GM12878 (cell line): ENCODE data around the gene TRIM40. TPM values are rescaled to one million over a fixed set of nuclear protein-coding genes. Genes with fewer than 3 reads are reported as not detected.
A peak's percentile ranks its signal among the peaks of the same experiment; 100 is the strongest.

Experiments
- ATAC-seq: fragments of 200-7000 bp; cut with Tn5 transposase; 3 replicates; pipeline ENCODE4 v1.9.1; 2020; ENCODE audit warnings: mild to moderate bottlenecking, moderate library complexity
- BruUV-seq: library from RNA; stranded (reverse); fragments of 400-500 nt; replicated peaks from 2 replicates; lab custom pipeline; 2021; lab: Mats Ljungman, UMichigan
- CTCF ChIA-PET: fragments of 300-600 bp; sonication (Branson Sonifier 250); formaldehyde crosslinking; extraction: SDS; loops from one replicate; lab custom pipeline; 2021; ENCODE audit warnings: inconsistent platforms; lab: Yijun Ruan, JAX
- POLR2A ChIA-PET: fragments of 350-600 bp; formaldehyde crosslinking; extraction: SDS; loops from one replicate; lab custom pipeline; 2021; ENCODE audit warnings: inconsistent platforms; lab: Charles Lee
- RAD21 ChIA-PET: fragments of 300-600 bp; sonication (Branson Sonifier 250); formaldehyde crosslinking; loops from one replicate; lab custom pipeline; 2023; ENCODE audit warnings: antibody characterized with exemption; ENCODE audit not compliant: unreplicated experiment; lab: Charles Lee
- SMC1A ChIA-PET: fragments of 300-600 bp; sonication (Branson Sonifier 250); formaldehyde crosslinking; loops from one replicate; lab custom pipeline; 2023; ENCODE audit not compliant: unreplicated experiment, uncharacterized antibody; lab: Charles Lee
- DNase-seq: peaks from one replicate; pipeline ENCODE4 v3.0.0-alpha.2; 2011; ENCODE audit warnings: low read depth, low spot score
- FAIRE-seq: peaks from 3 replicates; lab custom pipeline; 2011; peaks lifted over from hg19 to GRCh38; lab: Jason Lieb, UNC
- H2AFZ ChIP-seq: 2 replicates; pipeline ENCODE4 v1.6.0; 2011; ENCODE audit warnings: low read depth, low read length, control low read depth; ENCODE audit not compliant: control insufficient read depth
- H3K27ac ChIP-seq: 2 replicates; pipeline ENCODE4 v1.5.1; 2011; ENCODE audit warnings: control low read depth; ENCODE audit not compliant: control insufficient read depth, insufficient read depth
- H3K27me3 ChIP-seq, 2 experiments: replicated peaks in 1 of 2; 2 replicates each; pipeline versions ENCODE4 v1.6.0 to v1.6.1; 2011; ENCODE audit warnings: low read length in 1 of 2; ENCODE audit not compliant: control insufficient read depth in 2 of 2, insufficient read depth in 2 of 2
- H3K36me3 ChIP-seq, 2 experiments: 2 replicates each; pipeline ENCODE4 v1.5.1; 2011; ENCODE audit warnings: low read length in 1 of 2; ENCODE audit not compliant: control insufficient read depth in 2 of 2, insufficient read depth in 2 of 2
- H3K4me1 ChIP-seq: 2 replicates; pipeline ENCODE4 v1.6.1; 2011; ENCODE audit warnings: mild to moderate bottlenecking, low read length, moderate library complexity, mixed read lengths; ENCODE audit not compliant: control insufficient read depth, insufficient read depth
- H3K4me2 ChIP-seq: 2 replicates; pipeline ENCODE4 v1.6.0; 2011; ENCODE audit warnings: control low read depth; ENCODE audit not compliant: control insufficient read depth, insufficient read depth
- H3K4me3 ChIP-seq: fragments of 200-600 bp; sonication (generic); 2 replicates; pipeline ENCODE4 v1.5.1; 2016
- H3K79me2 ChIP-seq: 2 replicates; pipeline ENCODE4 v1.6.0; 2011; ENCODE audit warnings: low read length; ENCODE audit not compliant: control insufficient read depth, insufficient read depth
- H3K9ac ChIP-seq: 2 replicates; pipeline ENCODE4 v1.8.0; 2011; ENCODE audit warnings: low read length, control low read depth, mixed read lengths; ENCODE audit not compliant: control insufficient read depth, insufficient read depth
- H3K9me3 ChIP-seq: replicated peaks from 3 replicates; pipeline ENCODE4 v1.5.1; 2011; ENCODE audit warnings: mild to moderate bottlenecking, low read length; ENCODE audit not compliant: control insufficient read depth, insufficient read depth
- H4K20me1 ChIP-seq: 2 replicates; pipeline ENCODE4 v1.6.0; 2011; ENCODE audit not compliant: control insufficient read depth, insufficient read depth
- BRCA1 ChIP-seq: IDR thresholded peaks from 2 replicates; pipeline ENCODE4 v1.6.1; 2011; ENCODE audit warnings: low read depth, low read length, improper control_type of control experiment
- CHD2 ChIP-seq: IDR thresholded peaks from 2 replicates; pipeline ENCODE4 v1.6.1; 2011; ENCODE audit warnings: low read depth, low read length, improper control_type of control experiment, borderline replicate concordance
- IKZF2 ChIP-seq, 2 experiments: fragments of 450-650 bp; IDR thresholded peaks; 2 replicates each; pipeline ENCODE4 v1.6.1; 2017; ENCODE audit warnings: mild to moderate bottlenecking in 2 of 2, moderate library complexity in 2 of 2
- JUNB ChIP-seq: IDR thresholded peaks from 2 replicates; pipeline ENCODE4 v1.6.1; 2016; ENCODE audit warnings: antibody characterized with exemption, mild to moderate bottlenecking
- RUNX3 ChIP-seq: IDR thresholded peaks from 2 replicates; pipeline ENCODE4 v1.6.1; 2012; ENCODE audit warnings: low read length, inconsistent platforms
- WGBS: methylation state at CpG from one replicate; pipeline ENCODE4 v1.1.6; 2016; ENCODE audit warnings: low lambda C conversion rate; ENCODE audit not compliant: insufficient replicate concordance, insufficient coverage; ENCODE audit errors: missing lambda C conversion rate; 5-methylcytosine and 5-hydroxymethylcytosine counted together
- in situ Hi-C: fragments of 300-500 bp; cut with MboI; formaldehyde crosslinking; loops from 9 replicates; pipeline ENCODE4 v1.14.3; 2018; ENCODE audit warnings: mixed read lengths
- intact Hi-C: fragments of 100-400 bp; cut with micrococcal nuclease; formaldehyde crosslinking; loops from one replicate; pipeline ENCODE4 v1.14.2; 2022; ENCODE audit not compliant: unreplicated experiment
- polyA plus RNA-seq, 11 experiments: library from polyadenylated mRNA; depleted of rRNA in 4 of 11; unstranded in 6 of 11; stranded (reverse) in 5 of 11; fragments of >200 nt; fragmentation: Nextera tagmentation in 4 of 11; fragmentation: Illumina TruSeq in 1 of 11; extraction: Ambion mirVana in 4 of 11; extraction: Trizol in 1 of 11; gene quantifications; 1 replicate in 1 of 11; 2 replicates in 10 of 11; pipeline versions ENCODE4 v1.2.1 to v1.2.3, GENCODE V29; 2011 to 2016; ENCODE audit warnings: inconsistent platforms in 2 of 11, missing spikeins in 2 of 11, low read depth in 1 of 11
- total RNA-seq, 4 experiments: library from RNA; depleted of rRNA in 3 of 4; stranded (reverse); fragments of >200 nt in 3 of 4; fragmentation: Illumina TruSeq in 1 of 4; extraction: Trizol in 1 of 4; gene quantifications; 2 replicates each; pipeline versions ENCODE4 v1.2.1 to v1.2.3, GENCODE V29; 2013 to 2021
- TF ChIP-seq, protein P1 (sequence below): fragments of 450-650 bp; IDR thresholded peaks from 2 replicates; pipeline ENCODE4 v1.6.1; 2016; ENCODE audit warnings: mild to moderate bottlenecking, moderate library complexity, borderline replicate concordance
- TF ChIP-seq, protein P2 (sequence below): fragments of 450-650 bp; IDR thresholded peaks from 2 replicates; pipeline ENCODE4 v1.6.1; 2016; ENCODE audit warnings: mild to moderate bottlenecking
- TF ChIP-seq, protein P3 (sequence below): fragments of 450-650 bp; IDR thresholded peaks from 2 replicates; pipeline ENCODE4 v1.6.1; 2017; ENCODE audit warnings: mild to moderate bottlenecking, low read depth, inconsistent platforms; ENCODE audit not compliant: poor library complexity, severe bottlenecking

The TRIM40 gene
- total and polyA plus RNA-seq, 10 of the 15 experiments (the other 5 are each of a cell fraction or from before 2014, with no cell fraction given) = not detected

DNA sequence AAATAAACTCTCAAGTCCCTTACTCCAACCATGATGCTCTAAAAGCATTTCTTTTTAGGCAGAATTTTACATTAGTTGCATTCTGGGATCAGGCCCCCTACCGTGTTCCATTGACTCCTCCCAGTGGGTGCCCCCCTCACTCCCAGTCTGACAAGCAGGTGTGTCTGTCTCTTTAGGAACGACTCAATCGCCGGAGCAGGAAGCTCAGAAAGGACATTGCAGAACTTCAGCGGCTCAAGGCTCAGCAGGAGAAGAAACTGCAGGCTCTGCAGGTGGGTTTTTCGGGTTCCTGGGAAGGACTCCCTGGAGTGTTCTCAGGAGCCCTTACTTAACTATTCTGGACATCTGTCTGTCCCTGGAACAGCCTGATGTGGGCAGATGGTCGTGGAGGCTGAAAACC, 9.9 kb downstream of the TRIM40 start:
- Histone ChIP-seq H3K4me2 (no peak overlapping the region), H3K9ac (no peak overlapping the region), H3K36me3 (no peaks in the 10 kb centered on the region), H3K4me1 (no peaks in the 10 kb centered on the region; the same call in 1 of the 2 replicates), H3K79me2 (no peaks in the 10 kb centered on the region), H3K9me3 (no peaks in the 10 kb centered on the region), H3K4me3 (no peak overlapping the region), H4K20me1 (no peaks in the 10 kb centered on the region), H3K27ac (no peak overlapping the region), H2AFZ (no peak overlapping the region), H3K27me3 (peaks cover 0 to 3% of the 10 kb centered on the region in 2 experiments; a peak in 2 of 4 replicates)
- POLR2A ChIA-PET = no interaction called here
- no peak for TF ChIP-seq CHD2
- SMC1A ChIA-PET = no interaction called here
- WGBS = 28% methylated on average over 7 of the region's 7 CpGs
- no peak for DNase-seq
- in situ Hi-C loops = no loop called here
- no TSS peak for BruUV-seq
- no peak for ATAC-seq
- RAD21 ChIA-PET = no interaction called here
- FAIRE-seq = no peak
- intact Hi-C loops = no loop called here
- CTCF ChIA-PET = interaction anchor here (1.2 to 3.8 kb wide), 2 partner anchors 15 to 41 kb away, joined by 3 to 28 read pairs; no protein-coding TSS in a partner anchor

DNA sequence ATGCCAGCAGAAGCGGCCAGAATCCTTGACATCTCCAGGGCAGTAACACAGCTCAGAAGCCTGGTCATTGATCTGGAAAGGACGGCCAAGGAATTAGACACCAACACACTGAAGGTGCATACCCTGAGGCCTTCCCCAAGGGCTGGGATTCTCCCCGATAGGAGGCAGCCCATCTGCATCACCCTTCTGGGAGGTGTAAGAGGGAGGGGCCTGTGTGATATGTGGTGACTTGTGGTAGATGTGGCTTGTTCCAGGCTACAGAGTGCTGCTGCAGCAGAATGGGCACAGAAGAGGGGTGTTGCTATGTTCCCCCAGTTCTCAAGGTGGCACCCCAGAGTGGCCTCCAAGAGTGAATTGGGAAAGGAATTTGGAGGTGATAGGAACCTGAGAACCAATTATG, 11.2 kb downstream of the TRIM40 start:
- DNase-seq (no peak), ATAC-seq (peak; percentile 83), FAIRE-seq (no peak)
- H3K4me3 ChIP-seq = no peak overlapping the region
- ChIA-PET POLR2A (interaction anchor here (0.6 kb wide), 1 partner anchor 132 kb away, joined by 4 read pairs; no protein-coding TSS in a partner anchor), RAD21 (interaction anchor here (0.9 to 1.0 kb wide), 2 partner anchors 15 to 44 kb away, joined by 3 to 4 read pairs; no protein-coding TSS in a partner anchor), SMC1A (interaction anchor here (0.8 to 2.6 kb wide), 3 partner anchors 13 to 72 kb away, joined by 3 to 8 read pairs (median 3); no protein-coding TSS in a partner anchor), CTCF (interaction anchor here (1.5 to 2.7 kb wide), 2 partner anchors 15 to 44 kb away, joined by 3 to 12 read pairs; no protein-coding TSS in a partner anchor)
- H3K4me2 ChIP-seq = no peak overlapping the region
- intact Hi-C loops = no loop called here
- H3K9ac ChIP-seq = no peak overlapping the region
- H3K27me3 ChIP-seq = peaks cover 0 to 3% of the 10 kb centered on the region in 2 experiments; a peak in 2 of 4 replicates
- in situ Hi-C loops = no loop called here
- H3K36me3 ChIP-seq = no peaks in the 10 kb centered on the region
- no peaks in the 10 kb centered on the region for H3K79me2 ChIP-seq
- H3K9me3 ChIP-seq = no peaks in the 10 kb centered on the region
- H3K4me1 ChIP-seq = no peaks in the 10 kb centered on the region; the same call in 1 of the 2 replicates
- WGBS = 37% methylated on average over 3 of the region's 3 CpGs
- H2AFZ ChIP-seq = no peak overlapping the region
- H3K27ac ChIP-seq = no peak overlapping the region
- BruUV-seq = no TSS peak
- H4K20me1 ChIP-seq = no peaks in the 10 kb centered on the region
- peak in 1 of 2 experiments; percentile 24; a peak in 2 of 4 replicates for TF ChIP-seq IKZF2 (IDR thresholded peaks at IDR 0.05)
- TF ChIP-seq JUNB = no peak
- TF ChIP-seq, protein P1, sequence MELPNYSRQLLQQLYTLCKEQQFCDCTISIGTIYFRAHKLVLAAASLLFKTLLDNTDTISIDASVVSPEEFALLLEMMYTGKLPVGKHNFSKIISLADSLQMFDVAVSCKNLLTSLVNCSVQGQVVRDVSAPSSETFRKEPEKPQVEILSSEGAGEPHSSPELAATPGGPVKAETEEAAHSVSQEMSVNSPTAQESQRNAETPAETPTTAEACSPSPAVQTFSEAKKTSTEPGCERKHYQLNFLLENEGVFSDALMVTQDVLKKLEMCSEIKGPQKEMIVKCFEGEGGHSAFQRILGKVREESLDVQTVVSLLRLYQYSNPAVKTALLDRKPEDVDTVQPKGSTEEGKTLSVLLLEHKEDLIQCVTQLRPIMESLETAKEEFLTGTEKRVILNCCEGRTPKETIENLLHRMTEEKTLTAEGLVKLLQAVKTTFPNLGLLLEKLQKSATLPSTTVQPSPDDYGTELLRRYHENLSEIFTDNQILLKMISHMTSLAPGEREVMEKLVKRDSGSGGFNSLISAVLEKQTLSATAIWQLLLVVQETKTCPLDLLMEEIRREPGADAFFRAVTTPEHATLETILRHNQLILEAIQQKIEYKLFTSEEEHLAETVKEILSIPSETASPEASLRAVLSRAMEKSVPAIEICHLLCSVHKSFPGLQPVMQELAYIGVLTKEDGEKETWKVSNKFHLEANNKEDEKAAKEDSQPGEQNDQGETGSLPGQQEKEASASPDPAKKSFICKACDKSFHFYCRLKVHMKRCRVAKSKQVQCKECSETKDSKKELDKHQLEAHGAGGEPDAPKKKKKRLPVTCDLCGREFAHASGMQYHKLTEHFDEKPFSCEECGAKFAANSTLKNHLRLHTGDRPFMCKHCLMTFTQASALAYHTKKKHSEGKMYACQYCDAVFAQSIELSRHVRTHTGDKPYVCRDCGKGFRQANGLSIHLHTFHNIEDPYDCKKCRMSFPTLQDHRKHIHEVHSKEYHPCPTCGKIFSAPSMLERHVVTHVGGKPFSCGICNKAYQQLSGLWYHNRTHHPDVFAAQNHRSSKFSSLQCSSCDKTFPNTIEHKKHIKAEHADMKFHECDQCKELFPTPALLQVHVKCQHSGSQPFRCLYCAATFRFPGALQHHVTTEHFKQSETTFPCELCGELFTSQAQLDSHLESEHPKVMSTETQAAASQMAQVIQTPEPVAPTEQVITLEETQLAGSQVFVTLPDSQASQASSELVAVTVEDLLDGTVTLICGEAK = no peak
- TF ChIP-seq, protein P2, sequence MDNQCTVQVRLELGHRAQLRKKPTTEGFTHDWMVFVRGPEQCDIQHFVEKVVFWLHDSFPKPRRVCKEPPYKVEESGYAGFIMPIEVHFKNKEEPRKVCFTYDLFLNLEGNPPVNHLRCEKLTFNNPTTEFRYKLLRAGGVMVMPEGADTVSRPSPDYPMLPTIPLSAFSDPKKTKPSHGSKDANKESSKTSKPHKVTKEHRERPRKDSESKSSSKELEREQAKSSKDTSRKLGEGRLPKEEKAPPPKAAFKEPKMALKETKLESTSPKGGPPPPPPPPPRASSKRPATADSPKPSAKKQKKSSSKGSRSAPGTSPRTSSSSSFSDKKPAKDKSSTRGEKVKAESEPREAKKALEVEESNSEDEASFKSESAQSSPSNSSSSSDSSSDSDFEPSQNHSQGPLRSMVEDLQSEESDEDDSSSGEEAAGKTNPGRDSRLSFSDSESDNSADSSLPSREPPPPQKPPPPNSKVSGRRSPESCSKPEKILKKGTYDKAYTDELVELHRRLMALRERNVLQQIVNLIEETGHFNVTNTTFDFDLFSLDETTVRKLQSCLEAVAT = peak; percentile 31; the same call in 1 of the 2 replicates
- peak; percentile 54; the same call in 1 of the 2 replicates for TF ChIP-seq RUNX3
- no peak for TF ChIP-seq BRCA1
- TF ChIP-seq, protein P3, sequence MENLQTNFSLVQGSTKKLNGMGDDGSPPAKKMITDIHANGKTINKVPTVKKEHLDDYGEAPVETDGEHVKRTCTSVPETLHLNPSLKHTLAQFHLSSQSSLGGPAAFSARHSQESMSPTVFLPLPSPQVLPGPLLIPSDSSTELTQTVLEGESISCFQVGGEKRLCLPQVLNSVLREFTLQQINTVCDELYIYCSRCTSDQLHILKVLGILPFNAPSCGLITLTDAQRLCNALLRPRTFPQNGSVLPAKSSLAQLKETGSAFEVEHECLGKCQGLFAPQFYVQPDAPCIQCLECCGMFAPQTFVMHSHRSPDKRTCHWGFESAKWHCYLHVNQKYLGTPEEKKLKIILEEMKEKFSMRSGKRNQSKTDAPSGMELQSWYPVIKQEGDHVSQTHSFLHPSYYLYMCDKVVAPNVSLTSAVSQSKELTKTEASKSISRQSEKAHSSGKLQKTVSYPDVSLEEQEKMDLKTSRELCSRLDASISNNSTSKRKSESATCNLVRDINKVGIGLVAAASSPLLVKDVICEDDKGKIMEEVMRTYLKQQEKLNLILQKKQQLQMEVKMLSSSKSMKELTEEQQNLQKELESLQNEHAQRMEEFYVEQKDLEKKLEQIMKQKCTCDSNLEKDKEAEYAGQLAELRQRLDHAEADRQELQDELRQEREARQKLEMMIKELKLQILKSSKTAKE = no peak
